Ecto neural progenitor cell (in vitro differentiated cells): ENCODE measurements around the gene DDX27.

Source experiments
- DNase-seq: peaks from one replicate; pipeline ENCODE4 v3.0.0-alpha.2; 2018; ENCODE audit warnings: low spot score

Gene DDX27

DNA sequence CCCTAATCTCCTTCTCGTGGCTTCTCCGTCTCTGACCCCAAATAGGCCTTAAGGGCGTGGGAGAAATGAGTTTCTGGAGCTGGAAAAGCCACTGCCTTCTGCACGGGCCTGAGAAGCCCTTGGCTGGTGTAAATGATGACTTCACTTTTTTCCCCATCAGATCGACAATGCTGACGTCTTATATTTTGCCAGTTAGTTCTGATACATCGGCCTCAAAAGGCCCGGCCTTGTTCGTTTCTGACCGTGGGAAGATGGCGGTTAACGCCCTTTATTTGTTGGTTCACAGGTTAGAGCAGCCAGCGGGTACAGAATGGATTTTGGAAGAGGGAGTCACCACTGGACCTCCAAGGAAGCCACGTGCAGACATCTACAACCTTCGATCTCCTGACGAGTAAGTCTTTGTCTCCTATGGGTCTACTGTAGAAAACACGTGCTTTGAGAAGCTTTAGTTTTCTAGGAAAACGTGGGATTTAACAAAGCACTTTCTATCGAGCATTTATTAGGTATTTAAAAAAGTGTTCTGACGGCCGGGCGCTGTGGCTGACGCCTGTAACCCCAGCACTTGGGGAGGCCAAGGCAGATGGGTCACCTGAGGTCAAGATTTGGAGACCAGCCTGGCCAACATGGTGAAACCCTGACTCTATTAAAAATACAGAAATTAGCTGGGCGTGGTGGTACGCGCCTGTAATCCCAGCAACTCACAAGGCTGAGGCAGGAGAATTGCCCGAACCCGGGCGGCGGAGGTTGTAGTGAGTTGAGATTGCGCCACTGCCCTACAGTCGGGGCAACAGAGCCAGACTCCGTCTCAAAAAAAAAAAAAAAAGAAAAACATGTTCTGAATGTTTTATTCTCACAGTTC lies 59.8 kb downstream of the DDX27 start:
- DNase-seq = no peak

DNA sequence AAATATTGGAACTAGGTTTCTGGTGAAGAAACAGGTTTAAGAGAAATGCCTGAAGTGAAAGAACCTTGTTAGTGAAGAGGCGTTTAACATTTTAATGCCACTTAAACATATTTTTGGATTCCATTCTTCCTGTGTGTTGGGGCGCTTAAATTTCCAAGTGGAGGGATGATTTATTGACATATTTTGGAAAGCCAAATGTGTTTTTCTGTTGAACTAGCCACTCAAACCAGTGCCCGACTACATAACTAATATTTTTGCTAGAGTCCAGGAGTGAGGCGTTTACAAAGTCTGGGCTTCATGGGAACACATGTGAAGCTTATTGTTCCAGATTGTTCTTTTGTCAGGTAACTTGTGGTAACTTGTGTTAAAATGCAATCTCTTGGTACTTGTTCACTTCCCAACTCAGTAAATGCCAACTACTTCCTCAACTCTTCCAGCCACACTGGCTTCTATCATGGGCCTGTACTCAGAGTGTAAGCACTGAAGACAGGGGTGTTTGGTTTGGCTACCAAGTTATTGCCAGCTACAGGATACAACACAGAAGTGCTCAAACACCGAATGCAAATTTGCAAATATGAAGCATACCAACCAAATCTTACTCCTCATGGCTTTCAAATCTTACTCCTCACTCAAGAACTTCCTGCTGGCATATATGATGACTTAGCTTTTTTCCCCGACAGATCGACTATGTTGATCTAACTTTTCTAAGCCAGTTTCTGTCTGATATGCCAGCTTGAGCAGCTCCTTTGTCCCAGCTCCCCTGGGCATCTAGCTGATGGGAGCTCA lies 60.7 kb downstream of the DDX27 start:
- no peak for DNase-seq

DNA sequence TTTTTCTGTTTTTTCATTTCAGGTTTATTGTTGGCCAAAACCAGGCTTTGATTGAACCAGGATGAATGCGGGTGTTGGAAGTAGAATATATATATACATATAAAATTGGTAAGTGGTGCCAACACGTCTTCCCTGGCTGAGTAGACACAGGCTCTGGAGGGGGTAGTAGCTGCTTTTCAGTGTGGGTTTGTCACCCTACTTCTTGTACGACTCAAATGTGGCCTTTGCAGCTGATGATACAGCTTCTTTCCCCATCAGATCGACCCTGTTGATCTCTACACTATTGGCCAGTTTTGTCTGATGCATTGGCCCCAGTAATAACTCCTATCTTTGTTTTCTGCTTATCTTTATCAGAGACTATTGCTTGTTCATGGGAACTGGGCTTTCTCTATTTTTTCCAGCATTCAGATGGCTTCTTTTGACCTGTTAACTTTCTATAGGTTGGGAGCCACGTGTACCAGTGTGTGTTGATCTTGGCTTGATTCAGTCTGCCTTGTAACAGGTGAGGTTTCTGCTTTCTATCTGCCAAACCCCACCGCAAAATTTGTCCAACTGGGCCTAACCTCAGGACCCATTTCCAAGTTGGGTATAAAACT lies 61.3 kb downstream of the DDX27 start:
- no peak for DNase-seq

DNA sequence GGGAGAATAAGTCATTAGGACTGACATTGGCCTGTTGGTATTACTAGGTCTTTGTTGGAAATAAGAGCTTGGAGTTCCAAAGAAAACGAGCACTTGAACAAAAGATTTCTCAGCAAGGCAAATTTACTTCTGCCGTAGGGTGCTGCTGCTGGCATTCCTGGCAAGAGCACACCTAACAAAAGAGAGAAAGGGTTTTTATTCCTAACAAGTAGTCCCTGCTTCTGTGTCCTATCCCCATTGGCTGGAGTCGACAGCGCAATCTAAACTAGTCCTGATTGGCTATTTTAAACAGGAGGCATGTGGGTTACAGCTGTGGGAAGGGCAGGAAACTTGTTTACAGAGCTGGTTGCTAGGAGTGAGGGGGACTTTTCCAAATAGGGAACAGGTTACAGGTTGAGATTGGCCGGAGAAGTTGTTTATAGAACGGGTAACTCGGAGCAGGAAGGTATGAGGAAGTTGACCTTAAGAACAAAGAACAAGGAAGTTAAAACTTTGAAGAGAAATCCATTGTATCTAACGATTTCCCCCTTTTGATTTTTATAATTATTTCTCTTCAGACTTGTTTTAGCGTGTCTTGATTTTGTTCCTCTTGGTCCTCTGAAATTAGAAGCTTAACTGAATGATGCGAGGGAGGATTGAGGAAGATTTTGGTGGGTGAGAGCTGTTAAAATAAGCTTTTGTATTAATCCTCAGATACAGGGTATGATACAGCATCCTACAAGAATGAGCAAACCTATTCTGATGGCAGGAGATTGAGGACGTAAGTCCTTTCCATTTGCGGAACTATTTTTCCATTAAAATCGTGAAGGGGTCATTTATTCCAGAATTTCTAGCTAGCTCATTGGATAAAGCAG lies 62.1 kb downstream of the DDX27 start:
- DNase-seq = peak; percentile 76

DNA sequence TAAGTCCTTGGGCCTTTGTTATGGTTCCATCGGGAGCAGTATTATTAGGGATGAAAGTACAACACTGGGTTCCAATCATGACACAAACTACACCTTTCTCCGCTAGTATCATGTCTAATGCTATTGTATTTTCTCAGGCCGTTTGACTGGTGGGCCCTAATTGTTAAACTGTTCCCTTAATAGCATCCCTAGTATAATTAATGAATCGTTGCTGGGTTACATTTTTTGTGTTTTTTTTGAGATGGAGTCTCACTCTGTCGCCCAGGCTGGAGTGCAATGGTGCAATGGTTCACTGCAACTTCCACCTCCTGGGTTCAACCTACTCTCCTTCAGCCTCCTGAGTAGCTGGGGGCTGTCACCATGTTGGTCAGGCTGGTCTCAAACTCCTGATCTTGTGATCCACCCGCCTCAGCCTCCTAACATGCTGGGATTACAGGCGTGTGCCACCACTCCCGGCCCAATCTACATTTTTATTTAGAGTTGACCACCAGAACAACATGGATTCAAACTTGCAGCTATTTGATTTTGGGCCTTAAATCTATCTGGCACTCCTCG lies 62.8 kb downstream of the DDX27 start:
- DNase-seq = no peak

DNA sequence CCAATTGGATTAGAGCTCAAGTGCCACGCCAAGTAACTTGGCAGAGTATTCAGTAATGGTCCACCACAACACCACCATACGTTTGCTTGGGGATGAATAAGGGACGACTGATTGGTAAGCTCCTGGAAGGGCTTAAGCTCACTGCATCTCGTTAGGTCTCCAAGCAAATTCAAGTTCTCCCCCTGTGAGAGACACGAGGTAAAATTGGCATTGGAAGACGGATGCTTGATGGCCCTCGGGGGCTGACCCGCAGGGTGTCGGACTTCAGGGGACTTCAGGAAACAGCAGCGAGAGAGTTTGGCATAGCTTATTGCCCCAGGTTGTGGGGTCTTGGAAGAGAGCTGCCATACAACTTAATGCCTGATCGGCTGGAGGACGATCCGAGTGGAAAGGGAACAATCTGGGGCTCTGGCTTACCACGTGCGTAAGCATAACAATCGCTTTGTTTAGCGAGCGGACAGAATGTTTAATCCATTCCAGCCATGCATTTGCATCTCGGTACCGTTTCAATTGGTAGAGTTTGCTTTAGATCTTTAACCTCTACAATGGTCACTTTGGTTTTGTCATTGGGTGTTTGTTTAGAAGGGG lies 63.5 kb downstream of the DDX27 start:
- peak; percentile 53 for DNase-seq

DNA sequence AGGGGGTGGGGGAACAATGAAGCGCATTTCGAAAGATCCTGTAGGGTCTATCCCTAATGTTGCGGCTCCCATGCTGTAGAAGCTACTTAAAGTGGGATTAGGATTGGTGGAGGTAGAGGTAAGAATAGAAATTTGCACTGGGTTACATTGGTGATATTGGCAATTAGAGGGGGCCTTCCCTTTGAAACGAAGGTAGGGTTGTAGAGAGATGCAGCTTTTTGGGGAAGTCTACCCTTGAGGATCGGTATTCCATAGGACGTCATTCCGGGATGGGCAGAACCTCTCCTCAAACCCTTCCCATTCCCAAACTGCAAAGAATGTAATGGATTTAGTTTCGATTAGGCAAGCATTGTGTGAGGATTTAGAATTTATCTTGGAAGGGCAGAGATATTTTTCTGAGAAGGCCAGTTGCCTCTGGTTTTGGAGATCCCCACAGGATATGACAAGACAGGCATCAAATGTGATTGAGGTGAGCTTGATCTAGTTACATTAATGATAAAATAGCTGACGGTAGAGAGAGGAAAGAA lies 64.0 kb downstream of the DDX27 start:
- DNase-seq = no peak

DNA sequence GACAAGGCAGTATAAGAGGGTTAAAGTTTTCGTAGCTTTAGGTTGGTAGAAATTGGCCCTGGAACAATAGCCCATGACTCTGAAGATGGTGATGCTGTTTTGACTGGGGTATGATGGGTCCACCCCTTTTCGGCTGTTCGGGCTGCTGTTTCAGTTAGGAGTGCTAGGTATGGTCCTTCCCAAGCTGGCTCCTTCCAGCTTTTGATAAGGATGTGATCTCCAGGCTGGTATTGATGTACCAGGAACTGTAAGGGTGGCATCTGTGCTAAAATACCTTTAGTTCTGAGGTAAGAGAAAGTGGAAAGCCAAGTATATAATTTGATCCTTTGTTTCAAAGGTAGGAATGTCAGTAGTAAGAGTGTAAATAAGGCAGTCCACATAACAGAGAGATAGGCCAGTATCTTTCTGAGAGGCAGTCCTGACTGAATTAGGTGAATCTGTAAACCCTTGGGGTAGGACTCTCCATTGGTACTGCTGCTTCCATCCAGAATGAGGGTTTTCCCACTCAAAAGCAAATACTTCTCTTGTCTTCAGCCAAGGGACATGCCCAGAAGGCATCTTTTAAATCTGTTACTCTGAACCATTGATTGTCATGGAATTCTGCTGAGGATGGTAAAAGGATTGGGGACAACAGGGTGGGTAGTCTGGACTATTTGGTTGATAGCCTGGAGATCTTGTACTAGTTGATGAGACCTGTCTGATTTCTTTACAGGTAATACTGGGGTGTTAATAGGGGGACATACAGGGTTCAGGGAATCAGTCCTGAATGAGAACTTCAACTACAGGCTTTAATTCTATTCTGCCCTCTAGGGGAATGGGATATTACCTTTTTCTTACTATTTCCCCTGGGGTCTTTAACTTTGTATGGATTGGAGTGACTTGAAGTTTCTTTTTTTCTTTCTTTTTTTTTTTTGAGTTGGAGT lies 64.7 kb downstream of the DDX27 start:
- DNase-seq = no peak

DNA sequence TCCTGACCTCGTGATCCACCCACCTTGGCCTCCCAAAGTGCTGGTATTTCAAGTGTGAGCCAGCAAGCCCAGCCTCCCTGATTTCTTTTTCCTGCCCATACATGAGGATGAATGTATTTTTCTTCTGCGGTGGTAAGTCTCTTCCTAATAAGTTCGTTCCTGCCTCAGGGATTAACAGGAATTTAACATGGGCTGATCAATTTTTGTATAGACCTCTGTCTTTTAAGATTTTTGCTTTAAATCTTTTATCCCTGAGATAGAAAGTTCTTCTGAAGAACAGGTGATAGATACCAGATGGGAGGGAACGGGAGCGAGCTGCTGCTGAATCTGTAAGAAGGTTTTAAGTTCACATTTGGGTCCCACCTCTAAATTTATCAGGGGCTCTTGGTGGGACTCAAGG lies 65.6 kb downstream of the DDX27 start:
- DNase-seq = no peak

DNA sequence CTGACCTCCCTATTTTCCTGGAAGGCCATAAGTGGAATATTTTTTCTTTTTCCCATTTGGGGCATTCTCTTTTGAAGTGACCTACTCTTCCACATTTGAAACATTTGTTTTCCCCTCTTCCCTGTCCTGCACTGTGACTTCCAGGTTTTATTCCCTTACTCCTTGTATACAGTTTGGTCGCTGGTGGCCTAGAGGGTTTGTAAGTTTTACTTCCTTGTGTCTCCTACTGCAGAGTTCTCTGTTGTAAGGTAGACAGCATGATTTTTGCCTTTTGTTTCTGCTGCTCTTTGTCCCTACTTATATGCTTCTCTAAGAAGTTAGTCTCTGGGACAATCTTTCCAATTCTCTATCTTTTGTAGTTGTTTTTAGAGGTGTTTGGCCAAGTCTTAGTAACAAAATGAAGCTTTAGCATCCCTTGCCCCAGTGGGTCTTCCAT lies 66.0 kb downstream of the DDX27 start:
- DNase-seq = no peak

DNA sequence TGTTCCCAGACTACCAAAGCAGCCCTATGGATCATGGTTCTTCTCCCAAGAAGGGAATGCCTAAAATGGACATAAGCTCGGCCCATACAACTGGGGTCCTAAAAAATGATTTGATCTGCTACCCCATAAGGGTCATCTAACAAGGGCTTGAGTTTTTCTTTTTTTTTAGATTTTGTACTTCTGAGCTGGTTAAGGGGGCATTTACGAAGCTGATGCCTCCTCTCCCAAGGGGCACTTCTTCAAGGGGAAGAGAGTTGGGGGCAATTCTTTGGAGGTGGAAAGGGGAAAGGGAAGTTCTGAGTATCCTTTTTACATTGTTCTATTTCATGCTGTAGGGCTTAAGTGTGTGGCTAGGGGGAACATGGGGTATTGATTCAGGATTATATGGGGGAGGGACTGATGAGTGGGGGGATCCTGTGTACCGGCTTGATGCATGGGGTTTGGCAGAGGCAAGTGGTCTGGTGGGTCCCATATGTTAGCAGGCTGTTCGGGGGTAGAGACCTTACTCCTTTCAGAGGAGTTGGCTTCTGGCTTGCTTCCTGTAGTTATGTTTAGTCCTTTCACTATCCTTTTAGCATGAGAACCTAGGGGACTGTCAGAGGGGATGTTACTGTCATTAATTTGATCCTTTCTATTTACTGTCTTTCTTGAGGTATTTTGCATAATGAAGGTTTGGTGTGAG lies 66.7 kb downstream of the DDX27 start:
- DNase-seq = no peak

DNA sequence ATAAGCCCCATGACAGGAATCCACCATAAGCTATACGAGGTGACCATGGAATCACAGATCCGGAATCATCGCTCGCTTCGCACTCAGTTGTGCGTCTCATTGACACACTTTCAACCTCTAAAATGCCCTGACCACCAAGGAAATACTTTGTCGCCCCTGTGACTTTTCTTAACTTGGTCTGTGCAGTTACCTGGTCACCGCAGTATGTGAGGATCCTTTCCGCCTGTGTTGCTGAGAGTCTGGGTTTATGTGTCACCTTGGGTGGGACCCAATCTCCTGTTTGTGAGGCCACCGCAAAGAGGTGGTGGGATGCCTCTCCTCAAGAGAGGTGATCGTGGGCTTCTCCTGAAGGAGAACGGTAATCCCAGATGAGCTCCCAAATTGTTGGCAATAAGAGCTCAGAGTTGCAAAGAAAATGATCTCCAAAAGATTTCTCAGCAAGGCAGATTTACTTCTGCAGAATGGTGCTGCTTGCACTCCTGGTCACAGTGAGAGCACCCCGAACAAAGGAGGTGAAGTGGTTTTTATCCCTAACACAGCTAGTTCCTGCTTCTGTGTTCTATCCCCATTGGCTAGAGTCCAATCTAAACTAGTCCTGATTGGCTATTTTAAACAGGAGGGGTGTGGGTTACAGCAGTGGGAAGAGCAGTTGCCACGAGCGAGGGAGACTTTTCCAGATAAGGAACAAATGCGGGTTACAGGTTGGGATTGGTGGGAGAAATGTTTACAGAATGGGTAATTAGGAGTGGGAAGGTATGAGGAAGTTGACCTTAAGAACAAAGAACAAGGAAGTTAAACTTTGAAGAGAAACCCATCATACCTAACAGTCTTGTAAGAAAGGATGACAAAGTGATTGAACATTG lies 67.7 kb downstream of the DDX27 start:
- DNase-seq = no peak

DNA sequence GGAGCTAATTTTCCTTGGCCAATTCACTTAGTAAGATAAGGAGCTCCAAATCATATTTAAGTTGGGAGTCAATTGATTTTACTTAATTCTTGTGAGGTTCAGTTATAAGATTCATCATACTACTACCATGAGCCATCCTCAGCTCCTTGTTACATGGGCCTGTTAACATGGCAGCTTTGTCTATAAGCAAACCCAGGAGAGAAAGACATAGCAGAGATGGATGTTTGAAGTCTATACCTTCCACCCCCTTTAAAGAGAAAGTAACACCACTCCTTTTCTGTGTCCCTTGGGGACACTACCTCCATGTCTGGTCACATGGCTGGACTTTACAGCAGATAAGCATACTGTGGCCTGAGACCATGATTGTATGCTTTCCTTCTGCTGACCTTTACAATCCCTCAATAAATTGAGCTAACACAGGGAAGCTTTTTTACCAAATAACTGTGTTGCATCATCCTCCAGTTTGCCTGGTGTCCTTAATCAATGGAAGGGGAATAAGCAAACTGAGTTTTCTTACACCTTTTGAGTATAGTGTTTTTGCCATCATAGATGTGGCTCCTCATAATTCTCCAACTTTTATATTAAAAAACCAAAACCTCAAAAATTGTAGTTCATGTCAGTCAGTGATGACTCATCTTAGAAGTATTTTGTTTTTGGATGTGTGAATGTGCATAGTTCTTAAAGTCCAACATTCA lies 68.5 kb downstream of the DDX27 start:
- DNase-seq = no peak

DNA sequence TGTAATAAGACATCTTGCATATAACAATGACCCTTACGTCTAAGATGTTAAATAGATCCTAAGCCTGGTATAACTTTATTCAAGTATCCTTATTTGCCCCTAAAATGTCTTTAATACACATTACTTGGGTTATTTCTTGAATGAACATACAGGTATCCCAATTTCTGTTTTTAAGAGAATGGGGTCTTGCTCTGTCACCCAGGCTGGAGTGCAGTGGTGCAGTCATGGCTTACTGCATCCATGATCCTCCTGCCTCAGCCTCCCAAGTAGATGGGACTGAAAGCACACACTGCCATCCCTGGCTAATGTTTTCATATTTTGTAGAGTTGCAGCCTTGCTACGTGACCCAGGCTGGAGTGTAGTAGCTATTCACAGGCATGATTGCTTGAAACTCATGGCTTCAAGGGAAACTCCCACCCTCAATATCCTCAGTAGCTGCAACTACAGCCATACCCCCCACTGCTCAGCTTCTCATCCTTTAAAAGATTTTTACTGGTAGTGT lies 69.1 kb downstream of the DDX27 start:
- no peak for DNase-seq

DNA sequence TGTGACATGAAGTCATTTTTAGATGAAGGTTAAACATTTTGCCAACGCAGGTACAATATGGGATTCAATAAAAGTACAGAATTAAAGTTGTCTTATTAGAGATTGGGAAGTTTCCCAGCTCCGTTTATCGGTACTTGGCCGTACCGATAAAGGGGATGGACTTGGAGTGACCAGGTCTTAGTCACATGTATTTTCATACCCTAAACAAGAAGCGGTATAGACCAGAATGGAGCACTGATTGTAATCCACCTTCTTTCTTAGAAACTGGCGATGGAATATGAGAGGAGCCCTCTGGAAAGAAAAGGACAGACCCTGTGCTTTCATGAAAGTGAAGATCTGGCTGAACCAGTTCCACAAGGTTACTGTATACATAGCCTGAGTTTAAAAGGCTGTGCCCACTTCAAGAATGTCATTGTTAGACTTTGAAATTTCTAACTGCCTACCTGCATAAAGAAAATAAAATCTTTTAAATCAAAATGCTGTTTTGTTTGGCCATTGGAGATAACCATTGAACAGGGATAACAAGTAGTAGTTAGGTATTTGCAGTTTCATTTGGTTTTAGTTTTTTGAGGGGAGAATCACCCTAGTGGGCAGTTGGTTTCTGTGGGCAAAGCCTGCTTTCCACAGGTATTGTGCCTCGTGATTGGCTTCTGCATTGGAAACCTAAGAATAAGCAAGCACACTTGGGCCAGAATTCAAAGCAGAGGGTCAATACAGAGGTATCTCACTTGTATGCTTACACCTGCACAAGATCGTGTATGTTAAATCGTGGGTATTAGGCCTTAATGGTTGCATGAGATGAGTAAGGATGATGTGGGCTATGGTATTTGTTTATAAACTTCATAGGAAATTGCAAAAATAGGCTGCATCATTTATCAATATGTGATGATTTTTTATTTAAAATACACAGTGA lies 69.8 kb downstream of the DDX27 start:
- DNase-seq = no peak

DNA sequence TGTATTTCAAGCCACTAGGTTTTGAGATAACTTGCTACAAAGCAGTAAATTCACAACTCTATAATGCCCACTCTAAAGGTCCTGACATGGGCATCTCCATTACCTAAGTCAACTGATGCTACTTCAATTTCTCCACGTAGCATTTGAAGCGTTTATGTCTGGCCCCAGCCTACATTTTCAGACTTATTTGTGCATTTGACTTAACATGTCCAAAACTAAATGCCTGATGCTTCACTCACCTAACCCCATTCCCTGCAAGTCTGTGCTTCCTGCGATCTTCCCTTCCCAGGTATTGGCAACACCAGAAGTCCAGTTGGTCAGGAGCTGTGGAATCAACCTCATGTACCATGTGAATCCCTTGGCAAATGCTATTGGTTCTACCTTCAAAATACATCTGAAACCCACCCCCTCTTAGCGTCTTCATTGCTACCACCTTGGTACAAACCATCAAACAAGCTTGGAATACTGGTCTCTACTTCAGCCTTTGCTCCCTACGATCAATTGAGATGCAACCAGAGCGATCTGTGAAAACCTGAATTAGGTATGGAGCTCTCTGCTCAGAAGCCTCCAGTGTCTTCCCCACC lies 71.5 kb downstream of the DDX27 start:
- DNase-seq = no peak
